Right ventricle myocardium superior (tissue), 1 donor: ENCODE data around the gene PRKD3. TPM values are rescaled to one million over a fixed set of nuclear protein-coding genes. Genes with fewer than 3 reads are reported as not detected.

ENCODE experiments used
- ATAC-seq: fragments of 200-7000 bp; cut with Tn5 transposase; one replicate; pipeline ENCODE4 v1.9.1; 2020; ENCODE audit warnings: mild to moderate bottlenecking; ENCODE audit not compliant: poor library complexity
- DNase-seq: peaks from one replicate; pipeline ENCODE4 v3.0.0-alpha.2; 2020
- intact Hi-C: fragments of 100-400 bp; cut with DNase I; formaldehyde crosslinking; loops from one replicate; pipeline ENCODE4 v1.11.2; 2022
- long read RNA-seq: library from polyadenylated mRNA; unstranded; transcript quantifications from one replicate; pipeline ENCODE4 v2.0.0, GENCODE V29; 2021
- total RNA-seq: library from RNA; stranded (reverse); fragmentation: NEBNext Ultra II Directional; extraction: Animal tissue kit (Norgen Biotek cat#: 25700); gene quantifications from one replicate; pipeline ENCODE4 v1.2.1, GENCODE V29; 2021
- donor health status: DM: no; HTN: yes; CAD: no; lungs with severe emphysema.

Gene PRKD3
- total RNA-seq = 10.4 TPM
- long read RNA-seq, full-length matches to known transcripts = 2 of 11 reads
- long read RNA-seq, partial matches to known transcripts = 1 of 11 reads
- long read RNA-seq, other reads (novel, unspliced or antisense) = 8 of 11 reads

GRCh38 chr2:37324786-37325624, at the start of gene PRKD3:
Gene PRKD3, minus strand, starts transcription at chr2:37324833. Its CDS starts 8,309 bp downstream, at chr2:37316524.
- intact Hi-C loops = loop anchor here (10.0 kb wide), 1 partner anchor 1050 kb away; the partner anchor contains the start of gene ATL2
- peak; percentile 92 for ATAC-seq
- no peak for DNase-seq

- ATAC-seq (no peak), DNase-seq (no peak)
- intact Hi-C loops = no loop called here
Measured at GRCh38 chr2:37372000-37372399, 47.4 kb upstream of the PRKD3 start.

GRCh38 chr2:37370666-37371065, 46.0 kb upstream of the PRKD3 start:
- DNase-seq (no peak), ATAC-seq (no peak)
- intact Hi-C loops = no loop called here

GRCh38 chr2:37367984-37368383, 43.4 kb upstream of the PRKD3 start:
- no peak for DNase-seq
- intact Hi-C loops = no loop called here
- ATAC-seq = no peak

- ATAC-seq = no peak
- intact Hi-C loops = no loop called here
- DNase-seq = no peak
Measured at GRCh38 chr2:37367310-37367709, 42.7 kb upstream of the PRKD3 start.

- intact Hi-C loops = no loop called here
- DNase-seq = no peak
Measured at GRCh38 chr2:37366773-37367172, 42.1 kb upstream of the PRKD3 start.

GRCh38 chr2:37365669-37366068, 41.0 kb upstream of the PRKD3 start:
- intact Hi-C loops = no loop called here
- ATAC-seq = no peak
- no peak for DNase-seq

More at GRCh38 chr2:37366773-37367172, 42.1 kb upstream of the PRKD3 start:
- ATAC-seq = no peak

- DNase-seq (no peak), ATAC-seq (no peak)
- intact Hi-C loops = no loop called here
Measured at GRCh38 chr2:37364351-37364750, 39.7 kb upstream of the PRKD3 start.

- peak; percentile 48 for ATAC-seq
- intact Hi-C loops = no loop called here
- DNase-seq = no peak
Measured at GRCh38 chr2:37361994-37362698, 37.5 kb upstream of the PRKD3 start.

- ATAC-seq = no peak
- intact Hi-C loops = no loop called here
- no peak for DNase-seq
Measured at GRCh38 chr2:37361216-37361815, 36.7 kb upstream of the PRKD3 start.

- DNase-seq = no peak
Measured at GRCh38 chr2:37358466-37358865, 33.8 kb upstream of the PRKD3 start.

GRCh38 chr2:37357530-37357929, 32.9 kb upstream of the PRKD3 start:
- intact Hi-C loops = no loop called here
- DNase-seq (no peak), ATAC-seq (peak; percentile 31)

More at GRCh38 chr2:37358466-37358865, 33.8 kb upstream of the PRKD3 start:
- ATAC-seq = no peak
- intact Hi-C loops = no loop called here

- intact Hi-C loops = no loop called here
- ATAC-seq (no peak), DNase-seq (no peak)
Measured at GRCh38 chr2:37357069-37357468, 32.4 kb upstream of the PRKD3 start.

- intact Hi-C loops = no loop called here
- DNase-seq = no peak
Measured at GRCh38 chr2:37356299-37356698, 31.7 kb upstream of the PRKD3 start.

GRCh38 chr2:37355735-37356134, 31.1 kb upstream of the PRKD3 start:
- DNase-seq = no peak
- no peak for ATAC-seq
- intact Hi-C loops = no loop called here

More at GRCh38 chr2:37356299-37356698, 31.7 kb upstream of the PRKD3 start:
- ATAC-seq = no peak

- intact Hi-C loops = no loop called here
- ATAC-seq (no peak), DNase-seq (no peak)
Measured at GRCh38 chr2:37354531-37354930, 29.9 kb upstream of the PRKD3 start.

- no peak for ATAC-seq
- intact Hi-C loops = no loop called here
- peak; percentile 30 for DNase-seq
Measured at GRCh38 chr2:37350034-37350433, 25.4 kb upstream of the PRKD3 start.

- ATAC-seq = no peak
- intact Hi-C loops = no loop called here
- no peak for DNase-seq
Measured at GRCh38 chr2:37349231-37349860, 24.7 kb upstream of the PRKD3 start.

GRCh38 chr2:37348155-37348554, 23.5 kb upstream of the PRKD3 start:
- ATAC-seq (no peak), DNase-seq (no peak)
- intact Hi-C loops = no loop called here
